Keratinocyte (primary cell): ENCODE data around the gene DMD.

ENCODE experiments used
- CTCF ChIP-seq, 3 experiments: IDR thresholded peaks in 1 of 3; conservative IDR thresholded peaks in 1 of 3; optimal IDR thresholded peaks in 1 of 3; 2 replicates in 2 of 3; 3 replicates in 1 of 3; pipeline versions ENCODE3 to v1.5.1; 2011; ENCODE audit warnings: low read length in 3 of 3, mild to moderate bottlenecking in 3 of 3, moderate library complexity in 2 of 3, control low read depth in 1 of 3, inconsistent platforms in 1 of 3; ENCODE audit not compliant: insufficient read depth in 2 of 3; ENCODE audit errors: extremely low read depth in 1 of 3
- EZH2 ChIP-seq: IDR thresholded peaks from one replicate; pipeline ENCODE4 v1.6.1; 2012; ENCODE audit warnings: inconsistent platforms, mild to moderate bottlenecking, low read length, moderate library complexity

DNA sequence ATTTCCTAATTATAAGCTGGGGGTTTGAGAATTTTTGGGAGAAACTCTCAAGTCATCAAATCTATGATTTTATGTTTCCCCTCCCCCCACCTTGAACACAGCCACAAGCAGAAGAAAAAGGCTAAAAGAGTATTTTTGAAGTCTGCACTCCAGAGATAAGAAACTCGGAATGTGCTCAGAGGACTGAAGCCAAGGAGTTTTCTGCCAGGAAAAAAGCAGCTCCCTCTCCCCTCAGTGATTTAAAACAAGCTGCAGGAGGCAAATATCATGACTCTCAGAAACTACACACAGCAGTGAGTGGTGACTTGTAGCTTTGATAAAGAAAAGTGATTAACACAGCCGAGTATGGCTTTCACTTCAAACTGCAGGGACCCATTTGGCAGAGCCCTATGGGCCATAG is 1339.3 kb downstream of the DMD start:
- TF ChIP-seq CTCF (optimal IDR thresholded peaks at IDR 0.05 in 1 of 3, IDR thresholded peaks at IDR 0.05 in 1 of 3, conservative IDR thresholded peaks at IDR 0.05 in 1 of 3; ENCODE audit: extremely low read depth in 1 of 3, insufficient read depth in 2 of 3, low read length in 3 of 3): no peak
- TF ChIP-seq EZH2: no peak
